CD8-positive, alpha-beta memory T cell (primary cell): ENCODE results near the gene CWH43. TPM values are rescaled to one million over a fixed set of nuclear protein-coding genes. Genes with fewer than 3 reads are reported as not detected.
"Not testable (repeated sequence)": the region's sequence is repeated elsewhere in the genome, so short reads cannot be mapped to it uniquely, and the experiment has no call there.

Experiments
- CTCF ChIA-PET: fragments of 350-600 bp; sonication (Branson Sonifier 250); formaldehyde crosslinking; loops from one replicate; lab custom pipeline; 2021; ENCODE audit warnings: antibody characterized with exemption; lab: Charles Lee
- POLR2A ChIA-PET: fragments of 350-600 bp; sonication (Branson Sonifier 250); formaldehyde crosslinking; loops from one replicate; lab custom pipeline; 2021; ENCODE audit warnings: antibody characterized with exemption; lab: Charles Lee
- DNase-seq, 5 donors: peaks; one replicate each; pipeline versions ENCODE4 v3.0.0 to v3.0.0-alpha.2; 2020 to 2022; ENCODE audit warnings: mixed read lengths in 1 of 5
- H3K27ac ChIP-seq: one replicate; pipeline ENCODE4 v1.7.0; 2013; ENCODE audit warnings: low read depth, mild to moderate bottlenecking, low read length, moderate library complexity
- H3K27me3 ChIP-seq: 2 replicates; pipeline ENCODE4 v1.7.0; 2013; ENCODE audit warnings: low read length, mild to moderate bottlenecking; ENCODE audit not compliant: insufficient read depth, poor library complexity, severe bottlenecking
- H3K36me3 ChIP-seq: 2 replicates; pipeline ENCODE4 v1.7.0; 2013; ENCODE audit warnings: mild to moderate bottlenecking, low read length, moderate library complexity; ENCODE audit not compliant: insufficient read depth
- H3K4me1 ChIP-seq: 2 replicates; pipeline ENCODE4 v1.7.0; 2013; ENCODE audit warnings: mild to moderate bottlenecking, low read length, moderate library complexity; ENCODE audit not compliant: insufficient read depth
- H3K4me3 ChIP-seq: 2 replicates; pipeline ENCODE4 v1.7.0; 2013; ENCODE audit warnings: mild to moderate bottlenecking, low read length
- H3K9me3 ChIP-seq: 2 replicates; pipeline ENCODE4 v1.7.0; 2013; ENCODE audit warnings: mild to moderate bottlenecking, low read length
- H3K27ac Mint-ChIP-seq, 8 donors: one replicate each; pipeline ENCODE4 v1.8.0; 2020 to 2021; ENCODE audit warnings: mixed read lengths in 8 of 8, mild to moderate bottlenecking in 6 of 8, inconsistent platforms in 3 of 8, moderate library complexity in 3 of 8
- H3K27me3 Mint-ChIP-seq, 2 donors: one replicate each; pipeline ENCODE4 v1.8.0; 2020 to 2021; ENCODE audit warnings: mixed read lengths in 2 of 2, mild to moderate bottlenecking in 1 of 2, moderate library complexity in 1 of 2
- H3K36me3 Mint-ChIP-seq, 3 donors: one replicate each; pipeline ENCODE4 v1.8.0; 2020 to 2021; ENCODE audit warnings: mixed read lengths in 3 of 3, inconsistent platforms in 1 of 3, mild to moderate bottlenecking in 1 of 3
- H3K4me1 Mint-ChIP-seq, 3 donors: one replicate each; pipeline ENCODE4 v1.8.0; 2020 to 2021; ENCODE audit warnings: mixed read lengths in 3 of 3, inconsistent platforms in 1 of 3, mild to moderate bottlenecking in 1 of 3
- H3K4me3 Mint-ChIP-seq, 7 donors: one replicate each; pipeline ENCODE4 v1.8.0; 2020 to 2021; ENCODE audit warnings: mixed read lengths in 7 of 7, mild to moderate bottlenecking in 6 of 7, moderate library complexity in 4 of 7, inconsistent platforms in 2 of 7
- H3K9me3 Mint-ChIP-seq, 5 donors: one replicate each; pipeline ENCODE4 v1.8.0; 2020 to 2022; ENCODE audit warnings: mixed read lengths in 5 of 5, mild to moderate bottlenecking in 3 of 5, moderate library complexity in 2 of 5, inconsistent platforms in 1 of 5
- polyA plus RNA-seq: library from polyadenylated mRNA; unstranded; fragments of 300-500 nt; fragmentation: Illumina TruSeq; gene quantifications from one replicate; pipeline ENCODE4 v1.2.3, GENCODE V29; 2021
- total RNA-seq, 2 experiments: library from RNA; stranded (reverse); gene quantifications; one replicate each; pipeline ENCODE4 v1.2.3, GENCODE V29; 2021

The CWH43 gene
- total and polyA plus RNA-seq, 3 experiments from 2014 or later = not detected

- H3K36me3 Mint-ChIP-seq, H3K4me3 Mint-ChIP-seq, DNase-seq, H3K27me3 ChIP-seq, H3K4me1 ChIP-seq, H3K27ac ChIP-seq, H3K4me3 ChIP-seq, H3K9me3 Mint-ChIP-seq, CTCF ChIA-PET, H3K36me3 ChIP-seq, POLR2A ChIA-PET, H3K9me3 ChIP-seq, H3K4me1 Mint-ChIP-seq, H3K27ac Mint-ChIP-seq: not testable (repeated sequence)
- H3K27me3 Mint-ChIP-seq = peaks cover 20 to 74% of the 10 kb centered on the region in 2 donors
Measured at GRCh38 chr4:48984005-48984404, 2.1 kb upstream of the CWH43 start.

- Histone ChIP-seq H3K27ac (no peak overlapping the region), H3K36me3 (no peaks in the 10 kb centered on the region), H3K9me3 (no peaks in the 10 kb centered on the region), H3K4me3 (no peak overlapping the region), H3K4me1 (no peaks in the 10 kb centered on the region), H3K27me3 (no peaks in the 10 kb centered on the region)
- Mint-ChIP-seq H3K27ac (no peak overlapping the region), H3K9me3 (no peaks in the 10 kb centered on the region), H3K4me1 (no peaks in the 10 kb centered on the region), H3K4me3 (no peak overlapping the region), H3K36me3 (no peaks in the 10 kb centered on the region), H3K27me3 (peaks cover 19 to 72% of the 10 kb centered on the region in 2 donors)
- POLR2A ChIA-PET = no interaction called here
- CTCF ChIA-PET = no interaction called here
- DNase-seq = no peak
Measured at GRCh38 chr4:48985602-48985975, 486 bp upstream of the CWH43 start.

GRCh38 chr4:48986654-48987164 is 634 bp downstream of the CWH43 start:
- H3K36me3 ChIP-seq = no peaks in the 10 kb centered on the region
- H3K4me1 ChIP-seq = no peaks in the 10 kb centered on the region
- no peaks in the 10 kb centered on the region for H3K27me3 ChIP-seq
- H3K9me3 Mint-ChIP-seq = no peaks in the 10 kb centered on the region
- H3K27ac Mint-ChIP-seq = no peak overlapping the region
- H3K9me3 ChIP-seq = no peaks in the 10 kb centered on the region
- H3K4me3 ChIP-seq = no peak overlapping the region
- POLR2A ChIA-PET = no interaction called here
- no peaks in the 10 kb centered on the region for H3K4me1 Mint-ChIP-seq
- no peak overlapping the region for H3K27ac ChIP-seq
- CTCF ChIA-PET = no interaction called here
- DNase-seq = no peak
- no peaks in the 10 kb centered on the region for H3K36me3 Mint-ChIP-seq
- peaks cover 22 to 67% of the 10 kb centered on the region in 2 donors for H3K27me3 Mint-ChIP-seq
- H3K4me3 Mint-ChIP-seq = no peak overlapping the region

- H3K4me1 Mint-ChIP-seq = no peaks in the 10 kb centered on the region
- Histone ChIP-seq H3K36me3 (no peaks in the 10 kb centered on the region), H3K27me3 (no peaks in the 10 kb centered on the region), H3K27ac (no peak overlapping the region), H3K9me3 (no peaks in the 10 kb centered on the region), H3K4me3 (no peak overlapping the region), H3K4me1 (no peaks in the 10 kb centered on the region)
- no peak for DNase-seq
- H3K4me3 Mint-ChIP-seq = no peak overlapping the region
- POLR2A ChIA-PET = no interaction called here
- no peak overlapping the region for H3K27ac Mint-ChIP-seq
- H3K9me3 Mint-ChIP-seq = no peaks in the 10 kb centered on the region
- H3K27me3 Mint-ChIP-seq = peaks cover 16 to 45% of the 10 kb centered on the region in 2 donors
- H3K36me3 Mint-ChIP-seq = no peaks in the 10 kb centered on the region
- CTCF ChIA-PET = no interaction called here
Measured at GRCh38 chr4:48989461-48990203, 3.6 kb downstream of the CWH43 start.

GRCh38 chr4:48991357-48991756 is 5.3 kb downstream of the CWH43 start:
- no peak overlapping the region for H3K27ac Mint-ChIP-seq
- no peaks in the 10 kb centered on the region for H3K36me3 Mint-ChIP-seq
- CTCF ChIA-PET = no interaction called here
- no peak overlapping the region for H3K27ac ChIP-seq
- H3K4me1 Mint-ChIP-seq = no peaks in the 10 kb centered on the region
- no peaks in the 10 kb centered on the region for H3K9me3 Mint-ChIP-seq
- DNase-seq = no peak
- H3K27me3 ChIP-seq = no peaks in the 10 kb centered on the region
- H3K27me3 Mint-ChIP-seq = peaks cover 20 to 40% of the 10 kb centered on the region in 2 donors
- no peaks in the 10 kb centered on the region for H3K36me3 ChIP-seq
- no peak overlapping the region for H3K4me3 ChIP-seq
- POLR2A ChIA-PET = no interaction called here
- H3K9me3 ChIP-seq = no peaks in the 10 kb centered on the region
- no peak overlapping the region for H3K4me3 Mint-ChIP-seq
- H3K4me1 ChIP-seq = no peaks in the 10 kb centered on the region

- H3K27ac Mint-ChIP-seq = no peak overlapping the region
- Histone ChIP-seq H3K27me3 (no peaks in the 10 kb centered on the region), H3K4me3 (no peak overlapping the region), H3K27ac (no peak overlapping the region), H3K9me3 (no peaks in the 10 kb centered on the region), H3K4me1 (no peaks in the 10 kb centered on the region), H3K36me3 (no peaks in the 10 kb centered on the region)
- no peaks in the 10 kb centered on the region for H3K9me3 Mint-ChIP-seq
- peaks cover 10 to 37% of the 10 kb centered on the region in 2 donors for H3K27me3 Mint-ChIP-seq
- no peak overlapping the region for H3K4me3 Mint-ChIP-seq
- H3K4me1 Mint-ChIP-seq = no peaks in the 10 kb centered on the region
- DNase-seq = no peak
- ChIA-PET CTCF (no interaction called here), POLR2A (no interaction called here)
- no peaks in the 10 kb centered on the region for H3K36me3 Mint-ChIP-seq
Measured at GRCh38 chr4:48997962-48998361, 11.9 kb downstream of the CWH43 start.

GRCh38 chr4:48998440-48998839 is 12.4 kb downstream of the CWH43 start:
- no peaks in the 10 kb centered on the region for H3K36me3 Mint-ChIP-seq
- POLR2A ChIA-PET = no interaction called here
- CTCF ChIA-PET = no interaction called here

GRCh38 chr4:49000806-49001205 is 14.7 kb downstream of the CWH43 start:
- H3K4me1 Mint-ChIP-seq = no peaks in the 10 kb centered on the region
- CTCF ChIA-PET = no interaction called here
- no peak overlapping the region for H3K27ac ChIP-seq

More at GRCh38 chr4:48998440-48998839, 12.4 kb downstream of the CWH43 start:
- no peaks in the 10 kb centered on the region for H3K27me3 ChIP-seq
- H3K27ac ChIP-seq = no peak overlapping the region
- no peaks in the 10 kb centered on the region for H3K4me1 Mint-ChIP-seq
- H3K9me3 Mint-ChIP-seq = no peaks in the 10 kb centered on the region
- no peaks in the 10 kb centered on the region for H3K36me3 ChIP-seq
- H3K27ac Mint-ChIP-seq = no peak overlapping the region
- H3K4me3 Mint-ChIP-seq = no peak overlapping the region
- H3K9me3 ChIP-seq = no peaks in the 10 kb centered on the region
- H3K27me3 Mint-ChIP-seq = peaks cover 8 to 37% of the 10 kb centered on the region in 2 donors
- H3K4me3 ChIP-seq = no peak overlapping the region
- H3K4me1 ChIP-seq = no peaks in the 10 kb centered on the region
- no peak for DNase-seq

More at GRCh38 chr4:49000806-49001205, 14.7 kb downstream of the CWH43 start:
- Histone ChIP-seq H3K27me3 (no peaks in the 10 kb centered on the region), H3K4me1 (no peaks in the 10 kb centered on the region), H3K4me3 (no peak overlapping the region), H3K9me3 (no peaks in the 10 kb centered on the region), H3K36me3 (no peaks in the 10 kb centered on the region)
- no peaks in the 10 kb centered on the region for H3K36me3 Mint-ChIP-seq
- peaks cover 9 to 33% of the 10 kb centered on the region in 2 donors for H3K27me3 Mint-ChIP-seq
- POLR2A ChIA-PET = no interaction called here
- no peak for DNase-seq
- no peaks in the 10 kb centered on the region for H3K9me3 Mint-ChIP-seq
- H3K4me3 Mint-ChIP-seq = no peak overlapping the region
- H3K27ac Mint-ChIP-seq = no peak overlapping the region
